Measurements from ENCODE around the gene PPDPF. TPM values are rescaled to one million over a fixed set of nuclear protein-coding genes. Genes with fewer than 3 reads are reported as not detected.
"Not testable (repeated sequence)": the region's sequence is repeated elsewhere in the genome, so short reads cannot be mapped to it uniquely, and the experiment has no call there.

The PPDPF gene
- total RNA-seq, 4 donors from 2014 or later, result 151 to 352 (median 299) TPM

- WGBS, result 79% methylated on average over 12 of the region's 46 CpGs
- Histone ChIP-seq H3K9me3 (no peaks in the 10 kb centered on the region), H3K4me3 (no peak overlapping the region), H3K27ac (no peak overlapping the region), H3K27me3 (no peaks in the 10 kb centered on the region), H3K4me1 (peaks cover 16% of the 10 kb centered on the region), H3K36me3 (peaks cover 24% of the 10 kb centered on the region)
- no peak for DNase-seq (ENCODE audit: low spot score in 2 of 2)
- TF ChIP-seq EP300 (IDR thresholded peaks at IDR 0.05), result no peak
- no peak for TF ChIP-seq CTCF (IDR thresholded peaks at IDR 0.05)
- no peak for TF ChIP-seq POLR2A (IDR thresholded peaks at IDR 0.05)
- no peak for TF ChIP-seq POLR2AphosphoS5 (IDR thresholded peaks at IDR 0.05)
Observed at GRCh38 chr20:63568986-63569949, 48.7 kb downstream of the PPDPF start.

GRCh38 chr20:63570281-63571086 is 49.9 kb downstream of the PPDPF start:
- TF ChIP-seq EP300 (IDR thresholded peaks at IDR 0.05), result no peak
- no peak for TF ChIP-seq POLR2A (IDR thresholded peaks at IDR 0.05)
- no peak for TF ChIP-seq POLR2AphosphoS5 (IDR thresholded peaks at IDR 0.05)
- no peak for TF ChIP-seq CTCF (IDR thresholded peaks at IDR 0.05)

GRCh38 chr20:63571087-63571478 is 50.5 kb downstream of the PPDPF start:
- WGBS, result 73% methylated on average over 7 of the region's 11 CpGs
- not testable (repeated sequence) for DNase-seq (ENCODE audit: low spot score in 2 of 2)

More at GRCh38 chr20:63570281-63571086, 49.9 kb downstream of the PPDPF start:
- Histone ChIP-seq H3K9me3 (no peaks in the 10 kb centered on the region), H3K36me3 (peaks cover 12% of the 10 kb centered on the region), H3K4me1 (peaks cover 25% of the 10 kb centered on the region), H3K4me3 (no peak overlapping the region), H3K27me3 (no peaks in the 10 kb centered on the region), H3K27ac (no peak overlapping the region)
- DNase-seq (ENCODE audit: low spot score in 2 of 2), result no peak
- 94% methylated on average over 11 of the region's 28 CpGs for WGBS

More at GRCh38 chr20:63571087-63571478, 50.5 kb downstream of the PPDPF start:
- H3K4me3 ChIP-seq, H3K36me3 ChIP-seq, H3K27me3 ChIP-seq, H3K9me3 ChIP-seq, H3K27ac ChIP-seq: not testable (repeated sequence)
- peaks cover 25% of the 10 kb centered on the region for H3K4me1 ChIP-seq

Other genes with a start within 250 kb of the PPDPF start
- gene ARFGAP1, start 248.0 kb upstream of the PPDPF start, total RNA-seq, result 10 to 100 TPM; 38.6 to 84.9 (median 43.4) TPM
- not detected for gene COL20A1, start 227.6 kb upstream of the PPDPF start, total RNA-seq
- gene CHRNA4, start 159.4 kb upstream of the PPDPF start, total RNA-seq, result not detected
- under 1 TPM in 1 of 4 donors, not detected in 3; 0.76 TPM for gene KCNQ2, start 48.1 kb upstream of the PPDPF start, total RNA-seq
- gene EEF1A2, start 21.7 kb upstream of the PPDPF start, total RNA-seq, result 10 to 100 TPM in 3 of 4 donors, 1 to 10 TPM in 1; 4.8 to 13.4 (median 12.0) TPM
- gene PTK6, start 16.6 kb downstream of the PPDPF start, total RNA-seq, result 10 to 100 TPM; 58.0 to 70.6 (median 65.6) TPM
- 1 to 10 TPM in 1 of 4 donors, not detected in 3; 1.3 TPM for gene SRMS, start 27.0 kb downstream of the PPDPF start, total RNA-seq
- gene FNDC11, start 33.4 kb downstream of the PPDPF start, total RNA-seq, result under 1 TPM in 2 of 4 donors, not detected in 2; 0.25 to 0.36 TPM
- 10 to 100 TPM; 22.8 to 36.6 (median 31.8) TPM for gene HELZ2, start 53.5 kb downstream of the PPDPF start, total RNA-seq
- gene GMEB2, start 106.3 kb downstream of the PPDPF start, total RNA-seq, result 10 to 100 TPM; 15.5 to 18.5 (median 16.4) TPM
- 10 to 100 TPM; 14.2 to 20.7 (median 17.0) TPM for gene STMN3, start 132.7 kb downstream of the PPDPF start, total RNA-seq
- 10 to 100 TPM in 2 of 4 donors, 1 to 10 TPM in 2; 6.9 to 26.6 (median 13.9) TPM for gene RTEL1, start 137.5 kb downstream of the PPDPF start, total RNA-seq
- 10 to 100 TPM in 2 of 4 donors, 1 to 10 TPM in 2; 2.1 to 16.1 (median 11.1) TPM for gene TNFRSF6B, start 175.9 kb downstream of the PPDPF start, total RNA-seq
- gene ARFRP1, start 187.2 kb downstream of the PPDPF start, total RNA-seq, result 10 to 100 TPM; 22.1 to 31.9 (median 27.6) TPM
- gene ZGPAT, start 187.3 kb downstream of the PPDPF start, total RNA-seq, result 10 to 100 TPM; 21.7 to 25.8 (median 23.3) TPM
- 10 to 100 TPM; 12.2 to 36.5 (median 16.9) TPM for gene LIME1, start 215.9 kb downstream of the PPDPF start, total RNA-seq
- 100 to 1,000 TPM in 3 of 4 donors, 10 to 100 TPM in 1; 96.9 to 118 (median 107) TPM for gene SLC2A4RG, start 219.0 kb downstream of the PPDPF start, total RNA-seq

All from suprapubic skin (tissue), 4 donors.